Neuronal stem cell (in vitro differentiated cells): ENCODE measurements around the gene SH2D1A.

Experiments
- DNase-seq: peaks from one replicate; pipeline ENCODE4 v3.0.0-alpha.2; 2013; ENCODE audit warnings: low spot score
- H2AFZ ChIP-seq: one replicate; pipeline ENCODE4 v1.6.1; 2013; ENCODE audit warnings: mild to moderate bottlenecking, low read length, inconsistent platforms
- H2AK5ac ChIP-seq: 2 replicates; pipeline ENCODE4 v1.6.1; 2013; ENCODE audit warnings: low read depth, mild to moderate bottlenecking, inconsistent platforms, low read length, moderate library complexity, mixed read lengths
- H2BK120ac ChIP-seq: 2 replicates; pipeline ENCODE4 v1.6.1; 2013; ENCODE audit warnings: low read depth, mild to moderate bottlenecking, inconsistent platforms, low read length, moderate library complexity, mixed read lengths
- H2BK12ac ChIP-seq: one replicate; pipeline ENCODE4 v1.6.1; 2013; ENCODE audit warnings: low read length, inconsistent platforms
- H2BK15ac ChIP-seq: 2 replicates; pipeline ENCODE4 v1.6.1; 2013; ENCODE audit warnings: mild to moderate bottlenecking, low read length, inconsistent platforms, mixed read lengths
- H2BK5ac ChIP-seq: one replicate; pipeline ENCODE4 v1.6.1; 2013; ENCODE audit warnings: inconsistent platforms, mild to moderate bottlenecking, low read length, moderate library complexity
- H3K14ac ChIP-seq: one replicate; pipeline ENCODE4 v1.6.1; 2013; ENCODE audit warnings: low read length, inconsistent platforms
- H3K18ac ChIP-seq: 2 replicates; pipeline ENCODE4 v1.6.1; 2013; ENCODE audit warnings: low read length, inconsistent platforms
- H3K23ac ChIP-seq: 2 replicates; pipeline ENCODE4 v1.6.1; 2013; ENCODE audit warnings: low read depth, mild to moderate bottlenecking, mixed read lengths, low read length, inconsistent platforms; ENCODE audit not compliant: poor library complexity
- H3K27ac ChIP-seq: replicated peaks from 3 replicates; pipeline ENCODE4 v1.5.1; 2013; ENCODE audit warnings: low read length, inconsistent platforms
- H3K27me3 ChIP-seq, 3 experiments: 2 replicates each; pipeline ENCODE4 v1.6.1; 2013; ENCODE audit warnings: low read length in 3 of 3, mild to moderate bottlenecking in 2 of 3, inconsistent platforms in 1 of 3, low read depth in 1 of 3, mixed read lengths in 1 of 3, moderate library complexity in 1 of 3; ENCODE audit not compliant: control insufficient read depth in 3 of 3, insufficient read depth in 3 of 3
- H3K36me3 ChIP-seq, 2 donors: replicated peaks in 1 of 2; 2 replicates each; pipeline ENCODE4 v1.6.1; 2013; ENCODE audit warnings: low read length in 2 of 2; ENCODE audit not compliant: control insufficient read depth in 2 of 2, insufficient read depth in 2 of 2
- H3K4ac ChIP-seq: 2 replicates; pipeline ENCODE4 v1.6.1; 2013; ENCODE audit warnings: inconsistent platforms, mild to moderate bottlenecking, low read length, moderate library complexity
- H3K4me1 ChIP-seq, 2 donors: 1 replicate in 1 of 2; 2 replicates in 1 of 2; pipeline ENCODE4 v1.6.1; 2013; ENCODE audit warnings: low read length in 2 of 2, low read depth in 1 of 2; ENCODE audit not compliant: control insufficient read depth in 2 of 2, insufficient read depth in 1 of 2
- H3K4me2 ChIP-seq: one replicate; pipeline ENCODE4 v1.6.1; 2013; ENCODE audit warnings: mild to moderate bottlenecking, low read length, inconsistent platforms; ENCODE audit not compliant: insufficient read depth, poor library complexity, severe bottlenecking
- H3K4me3 ChIP-seq, 2 donors: 2 replicates each; pipeline ENCODE4 v1.5.1; 2013; ENCODE audit warnings: low read length in 2 of 2, mild to moderate bottlenecking in 2 of 2, inconsistent platforms in 1 of 2, moderate library complexity in 1 of 2
- H3K79me1 ChIP-seq: one replicate; pipeline ENCODE4 v1.6.1; 2013; ENCODE audit warnings: low read depth, mild to moderate bottlenecking, inconsistent platforms, low read length, moderate library complexity
- H3K9ac ChIP-seq: one replicate; pipeline ENCODE4 v1.6.1; 2013; ENCODE audit warnings: mild to moderate bottlenecking, low read depth, low read length, inconsistent platforms; ENCODE audit not compliant: poor library complexity
- H3K9me3 ChIP-seq, 2 donors: replicated peaks in 1 of 2; 2 replicates each; pipeline versions ENCODE3 to v1.6.1; 2013; ENCODE audit warnings: low read length in 2 of 2, mild to moderate bottlenecking in 2 of 2, inconsistent platforms in 1 of 2, low read depth in 1 of 2, mixed read lengths in 1 of 2, moderate library complexity in 1 of 2; ENCODE audit not compliant: control insufficient read depth in 2 of 2, insufficient read depth in 1 of 2
- H4K8ac ChIP-seq: one replicate; pipeline ENCODE4 v1.6.1; 2013; ENCODE audit warnings: low read depth, mild to moderate bottlenecking, inconsistent platforms, low read length, moderate library complexity
- H4K91ac ChIP-seq: one replicate; pipeline ENCODE4 v1.6.1; 2013; ENCODE audit warnings: low read length, low read depth, mild to moderate bottlenecking, inconsistent platforms; ENCODE audit not compliant: poor library complexity
- WGBS, 2 donors: extraction: QIAGEN DNeasy Blood & Tissue Kit; methylation state at CpG; one replicate each; pipeline ENCODE4 v1.1.7; 2013; ENCODE audit warnings: missing lambda C conversion rate in 2 of 2, mixed read lengths in 1 of 2; ENCODE audit not compliant: insufficient read length in 2 of 2, insufficient replicate concordance in 1 of 2; ENCODE audit errors: extremely low coverage in 2 of 2; 5-methylcytosine and 5-hydroxymethylcytosine counted together

The SH2D1A gene

DNA sequence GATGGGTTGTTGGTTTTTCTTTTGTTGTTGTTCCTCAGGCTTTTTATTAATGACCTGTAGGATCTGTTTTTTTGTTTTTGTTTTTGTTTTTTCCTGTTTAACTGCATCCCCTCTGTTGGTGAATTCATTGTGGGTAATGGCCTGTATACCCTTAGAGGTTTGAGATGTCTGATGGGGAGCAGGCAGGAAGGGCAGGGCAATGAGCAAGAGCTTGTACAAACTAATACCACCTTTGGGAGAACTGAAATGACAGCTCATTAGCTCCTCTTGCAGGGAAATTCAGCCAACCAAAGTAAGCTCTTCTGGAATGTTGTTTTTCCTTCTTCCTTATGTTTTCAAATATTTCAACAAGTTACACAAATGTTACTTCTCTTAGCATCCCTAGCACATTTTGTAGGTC, 23.4 kb downstream of the SH2D1A start:
- H2BK5ac ChIP-seq: no peak overlapping the region
- no peak overlapping the region for H2AK5ac ChIP-seq
- H3K23ac ChIP-seq: no peak overlapping the region
- H3K27ac ChIP-seq: no peak overlapping the region
- H3K18ac ChIP-seq: no peak overlapping the region
- H3K9me3 ChIP-seq: no peaks in the 10 kb centered on the region
- H4K91ac ChIP-seq: no peak overlapping the region
- no peak overlapping the region for H3K4me3 ChIP-seq
- H2AFZ ChIP-seq: no peak overlapping the region
- no peak overlapping the region for H2BK15ac ChIP-seq
- H4K8ac ChIP-seq: no peak overlapping the region
- H3K4me1 ChIP-seq: no peaks in the 10 kb centered on the region
- H3K79me1 ChIP-seq: no peaks in the 10 kb centered on the region
- no peaks in the 10 kb centered on the region for H3K27me3 ChIP-seq
- H2BK120ac ChIP-seq: no peak overlapping the region
- H2BK12ac ChIP-seq: no peak overlapping the region
- no peak overlapping the region for H3K4me2 ChIP-seq
- no peak overlapping the region for H3K9ac ChIP-seq
- H3K14ac ChIP-seq: no peak overlapping the region
- H3K36me3 ChIP-seq: no peaks in the 10 kb centered on the region
- DNase-seq: no peak
- no peak overlapping the region for H3K4ac ChIP-seq

DNA sequence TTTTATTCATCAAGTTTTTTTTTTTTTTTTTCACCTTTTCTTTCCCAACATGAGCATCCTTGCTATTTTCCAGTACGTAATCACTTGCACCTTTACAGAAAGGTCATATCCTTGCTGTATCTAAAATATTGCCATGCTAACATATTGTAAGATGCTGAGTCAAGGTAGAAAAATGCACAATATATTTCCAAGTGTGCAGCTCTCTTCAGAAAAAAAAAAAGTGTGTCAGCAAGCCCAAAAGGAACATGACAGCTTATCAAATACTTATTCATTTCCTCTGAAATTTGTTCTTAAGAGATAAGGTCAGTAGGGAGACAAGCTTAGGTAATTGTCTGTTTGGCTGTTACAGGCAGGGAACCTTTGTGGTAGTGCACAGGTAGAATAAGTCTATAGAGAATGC, 27.0 kb downstream of the SH2D1A start:
- H2BK5ac ChIP-seq: no peak overlapping the region
- no peak for DNase-seq

DNA sequence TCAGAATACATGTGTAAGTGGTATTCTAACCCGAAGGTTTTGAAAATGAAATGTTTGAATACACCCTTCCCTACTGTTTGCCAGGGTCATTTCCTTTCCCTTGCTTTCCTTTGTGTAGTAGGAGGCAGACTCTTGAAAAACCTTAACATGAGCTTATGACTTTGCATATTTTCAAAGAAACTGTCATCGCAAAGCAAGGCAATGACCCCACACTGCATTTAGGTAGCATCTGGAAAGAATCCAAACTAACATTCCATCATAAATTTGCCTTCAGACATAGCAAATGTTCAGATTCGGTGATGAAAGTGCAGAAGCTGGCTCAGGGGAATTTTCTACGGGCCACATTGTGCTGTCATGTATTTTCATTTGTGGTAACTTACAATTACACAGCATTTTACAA, 32.3 kb downstream of the SH2D1A start:
- Histone ChIP-seq H3K4ac (no peak overlapping the region), H3K27me3 (no peaks in the 10 kb centered on the region), H2BK120ac (no peak overlapping the region), H2AFZ (peak overlapping the region; percentile 82), H3K27ac (no peak overlapping the region), H3K18ac (no peak overlapping the region), H2AK5ac (no peak overlapping the region), H2BK12ac (no peak overlapping the region), H3K23ac (no peak overlapping the region), H3K79me1 (no peaks in the 10 kb centered on the region), H3K4me1 (no peaks in the 10 kb centered on the region), H3K4me2 (no peak overlapping the region), H3K4me3 (no peak overlapping the region), H3K14ac (no peak overlapping the region), H3K9ac (no peak overlapping the region), H3K9me3 (no peaks in the 10 kb centered on the region), H2BK5ac (no peak overlapping the region), H3K36me3 (no peaks in the 10 kb centered on the region), H4K8ac (no peak overlapping the region), H4K91ac (no peak overlapping the region), H2BK15ac (no peak overlapping the region)
- no peak for DNase-seq
- no CpG with 5 or more reads among the region's 4 CpGs for WGBS, 2 donors

More for the DNA sequence above, 27.0 kb downstream of the SH2D1A start:
- Histone ChIP-seq H2AK5ac (no peak overlapping the region), H3K4me2 (no peak overlapping the region), H3K18ac (no peak overlapping the region), H3K9me3 (no peaks in the 10 kb centered on the region), H3K4ac (no peak overlapping the region), H3K4me3 (no peak overlapping the region), H3K23ac (no peak overlapping the region), H2BK120ac (no peak overlapping the region), H3K79me1 (no peaks in the 10 kb centered on the region), H3K27me3 (no peaks in the 10 kb centered on the region), H4K8ac (no peak overlapping the region), H3K27ac (no peak overlapping the region), H3K9ac (no peak overlapping the region), H2BK15ac (no peak overlapping the region), H3K4me1 (no peaks in the 10 kb centered on the region), H4K91ac (no peak overlapping the region), H2AFZ (no peak overlapping the region), H2BK12ac (no peak overlapping the region), H3K14ac (no peak overlapping the region), H3K36me3 (no peaks in the 10 kb centered on the region)
- WGBS, 2 donors: no CpG with 5 or more reads among the region's 1 CpG

- Histone ChIP-seq H3K4me3 (no peak overlapping the region), H2AFZ (no peak overlapping the region), H3K9ac (no peak overlapping the region), H2BK5ac (no peak overlapping the region), H3K23ac (no peak overlapping the region), H2AK5ac (no peak overlapping the region), H3K79me1 (no peaks in the 10 kb centered on the region), H3K27me3 (no peaks in the 10 kb centered on the region), H2BK120ac (no peak overlapping the region), H3K4ac (no peak overlapping the region), H3K4me1 (peaks cover 3 to 4% of the 10 kb centered on the region in 2 donors), H3K4me2 (no peak overlapping the region), H4K91ac (no peak overlapping the region), H3K18ac (no peak overlapping the region), H2BK12ac (no peak overlapping the region), H4K8ac (no peak overlapping the region), H3K9me3 (no peaks in the 10 kb centered on the region), H3K36me3 (no peaks in the 10 kb centered on the region), H3K14ac (no peak overlapping the region), H2BK15ac (no peak overlapping the region), H3K27ac (no peak overlapping the region)
- no CpG with 5 or more reads among the region's 4 CpGs for WGBS, 2 donors
- no peak for DNase-seq
These were observed 37.0 kb downstream of the SH2D1A start for GRCh38 chrX:124383354-124383753.
